Measurements from ENCODE around the gene KSR2.

Gene KSR2

DNA sequence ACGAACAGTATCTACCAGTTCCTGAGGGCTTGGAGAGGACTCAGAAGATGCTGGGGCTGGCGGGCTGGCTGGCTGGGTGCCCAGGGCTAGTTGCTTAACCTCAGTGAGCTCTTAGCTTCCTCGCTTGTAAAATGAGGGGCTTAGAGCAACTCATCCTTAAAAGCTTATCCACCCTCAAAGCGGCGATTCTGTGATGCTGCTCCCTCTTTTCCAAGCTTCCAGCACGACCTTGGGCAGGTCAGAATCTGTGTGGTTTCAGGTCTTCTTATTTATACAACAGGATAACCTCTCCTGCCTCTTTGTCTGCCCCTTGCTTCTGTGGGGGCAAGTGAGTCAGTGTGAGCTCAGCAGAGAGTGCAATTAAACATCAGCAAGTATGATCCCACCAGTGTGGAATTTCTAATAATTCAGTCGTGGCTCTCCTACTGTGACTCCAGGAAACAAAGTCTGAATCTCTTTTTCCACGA is 281.8 kb downstream of the KSR2 start:
- H3K27ac ChIP-seq (ENCODE audit: low read length, poor library complexity, severe bottlenecking): peak overlapping the region; percentile 95
- H2AK5ac ChIP-seq (ENCODE audit: low read length, severe bottlenecking): peak overlapping the region; percentile 10
- H3K79me1 ChIP-seq (replicated peaks; ENCODE audit: low read length, poor library complexity, severe bottlenecking): no peaks in the 10 kb centered on the region
- no peaks in the 10 kb centered on the region for H3K27me3 ChIP-seq (ENCODE audit: control insufficient read depth in 1 of 2, insufficient read depth in 1 of 2, low read length in 2 of 2)
- no peak overlapping the region for H3K23ac ChIP-seq (ENCODE audit: low read length in 2 of 2)
- no peak overlapping the region for H4K91ac ChIP-seq (ENCODE audit: low read length)
- H2BK12ac ChIP-seq (ENCODE audit: low read length in 2 of 2): peak overlapping the region in 1 of 2 experiments; percentile 15
- 12% methylated on average over 8 of the region's 8 CpGs for WGBS
- H2BK15ac ChIP-seq (ENCODE audit: low read depth, poor library complexity, severe bottlenecking): no peak overlapping the region
- H2BK5ac ChIP-seq (ENCODE audit: low read depth, low read length, poor library complexity, severe bottlenecking): peak overlapping the region; percentile 80
- H2AFZ ChIP-seq (ENCODE audit: low read depth, low read length): no peak overlapping the region
- no peaks in the 10 kb centered on the region for H3K9me3 ChIP-seq (ENCODE audit: control insufficient read depth, low read length)
- peak overlapping the region; percentile 37 for H2BK120ac ChIP-seq (ENCODE audit: low read depth, low read length)
- peak overlapping the region in 1 of 2 experiments; percentile 23 for H3K18ac ChIP-seq (ENCODE audit: low read depth in 1 of 2, low read length in 2 of 2)
- peaks cover 16% of the 10 kb centered on the region for H3K4me1 ChIP-seq (ENCODE audit: control insufficient read depth, insufficient read depth, low read depth, low read length)
- H3K9ac ChIP-seq (ENCODE audit: low read length): peak overlapping the region; percentile 65
- H3K4me3 ChIP-seq (ENCODE audit: insufficient read depth in 1 of 2, low read depth in 1 of 2, low read length in 2 of 2): peak overlapping the region in 1 of 2 experiments; percentile 59
- no peak overlapping the region for H3K4me2 ChIP-seq (ENCODE audit: low read length, poor library complexity, severe bottlenecking)
- DNase-seq: peak; percentile 93
- no peak overlapping the region for H3K4ac ChIP-seq (ENCODE audit: low read depth in 1 of 2, low read length in 2 of 2)
- H4K8ac ChIP-seq (ENCODE audit: low read length): no peak overlapping the region
- no peak overlapping the region for H3K14ac ChIP-seq (ENCODE audit: low read length in 2 of 2)
- H3K36me3 ChIP-seq (ENCODE audit: control insufficient read depth in 1 of 2, insufficient read depth in 2 of 2, low read depth in 1 of 2, low read length in 2 of 2): no peaks in the 10 kb centered on the region

DNA sequence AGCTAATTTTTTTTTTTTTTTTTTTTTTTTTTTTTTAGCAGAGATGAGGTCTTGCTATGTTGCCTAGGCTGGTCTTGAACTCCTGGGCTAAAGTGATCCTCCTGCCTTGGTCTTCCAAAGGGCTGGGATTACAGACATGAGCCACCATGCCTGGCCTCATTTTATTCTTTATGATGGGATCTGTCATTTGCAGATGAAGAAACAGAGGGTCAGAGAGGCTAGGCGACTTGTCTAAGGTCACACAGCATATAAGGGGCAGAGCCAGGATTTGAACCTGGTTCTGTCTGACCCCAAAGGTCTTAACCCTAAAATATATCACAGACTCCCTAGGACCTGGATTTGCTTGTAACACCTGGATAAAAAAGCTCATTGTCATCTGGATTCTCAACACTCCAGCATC is 282.6 kb downstream of the KSR2 start:
- Histone ChIP-seq H3K36me3 (ENCODE audit: control insufficient read depth in 1 of 2, insufficient read depth in 2 of 2, low read depth in 1 of 2, low read length in 2 of 2) (no peaks in the 10 kb centered on the region), H2BK120ac (ENCODE audit: low read depth, low read length) (peak overlapping the region; percentile 88), H3K9me3 (ENCODE audit: control insufficient read depth, low read length) (no peaks in the 10 kb centered on the region), H3K4me3 (ENCODE audit: insufficient read depth in 1 of 2, low read depth in 1 of 2, low read length in 2 of 2) (peak overlapping the region in 1 of 2 experiments; percentile 59), H2BK5ac (ENCODE audit: low read depth, low read length, poor library complexity, severe bottlenecking) (peak overlapping the region; percentile 80), H2AK5ac (ENCODE audit: low read length, severe bottlenecking) (peak overlapping the region; percentile 99), H3K27ac (ENCODE audit: low read length, poor library complexity, severe bottlenecking) (peak overlapping the region; percentile 95), H2AFZ (ENCODE audit: low read depth, low read length) (no peak overlapping the region), H4K8ac (ENCODE audit: low read length) (peak overlapping the region; percentile 66), H3K9ac (ENCODE audit: low read length) (peak overlapping the region; percentile 65), H3K18ac (ENCODE audit: low read depth in 1 of 2, low read length in 2 of 2) (peak overlapping the region; percentile 72 to 73), H4K91ac (ENCODE audit: low read length) (peak overlapping the region; percentile 73), H2BK15ac (ENCODE audit: low read depth, poor library complexity, severe bottlenecking) (no peak overlapping the region), H3K79me1 (replicated peaks; ENCODE audit: low read length, poor library complexity, severe bottlenecking) (no peaks in the 10 kb centered on the region), H3K4me1 (ENCODE audit: control insufficient read depth, insufficient read depth, low read depth, low read length) (peaks cover 16% of the 10 kb centered on the region), H3K23ac (ENCODE audit: low read length in 2 of 2) (no peak overlapping the region), H3K27me3 (ENCODE audit: control insufficient read depth in 1 of 2, insufficient read depth in 1 of 2, low read length in 2 of 2) (no peaks in the 10 kb centered on the region), H2BK12ac (ENCODE audit: low read length in 2 of 2) (peak overlapping the region in 1 of 2 experiments; percentile 49), H3K4ac (ENCODE audit: low read depth in 1 of 2, low read length in 2 of 2) (peak overlapping the region in 1 of 2 experiments; percentile 45), H3K4me2 (ENCODE audit: low read length, poor library complexity, severe bottlenecking) (no peak overlapping the region), H3K14ac (ENCODE audit: low read length in 2 of 2) (no peak overlapping the region)
- 87% methylated on average over 1 of the region's 1 CpG for WGBS
- peak; percentile 20 for DNase-seq

DNA sequence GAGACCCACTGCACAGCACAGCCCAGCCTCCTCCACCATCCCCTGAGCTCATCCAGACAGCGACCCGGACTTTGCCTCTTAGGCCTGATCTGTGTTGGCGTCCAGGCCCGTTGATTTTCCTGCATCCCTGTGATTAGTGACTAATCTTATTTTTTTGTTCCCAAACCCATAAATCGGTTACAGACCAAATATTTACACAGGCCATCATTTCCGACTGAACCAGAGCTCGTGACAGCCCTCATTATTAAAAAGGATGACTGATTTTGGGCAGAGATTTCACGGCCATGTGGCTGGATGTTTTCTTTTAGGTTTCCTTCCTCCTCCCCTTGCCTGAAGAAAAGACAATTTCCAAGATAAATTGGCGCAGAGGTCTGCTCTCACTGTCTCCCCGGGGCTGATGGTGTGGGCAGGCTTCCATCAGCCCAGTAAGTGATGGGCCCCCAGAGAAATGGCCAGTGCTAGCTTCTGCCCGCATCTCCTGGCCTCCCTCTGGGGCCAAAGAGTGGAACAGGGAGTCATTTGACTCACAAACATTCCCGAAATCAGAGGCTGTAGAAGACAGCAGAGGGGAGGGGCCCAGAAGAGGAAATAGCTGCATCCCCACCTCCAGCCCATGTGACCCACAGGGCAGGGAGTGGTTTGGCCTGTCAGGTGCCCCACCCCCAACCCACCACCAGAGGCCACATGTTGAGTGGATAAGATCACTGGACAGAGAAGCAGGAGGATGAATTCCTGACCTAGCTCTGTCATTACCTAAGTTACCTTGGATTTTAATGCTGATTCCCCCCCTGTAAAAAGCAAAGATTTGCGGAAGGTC is 283.5 kb downstream of the KSR2 start:
- H3K4me1 ChIP-seq (ENCODE audit: control insufficient read depth, insufficient read depth, low read depth, low read length): peaks cover 19% of the 10 kb centered on the region
- H2AK5ac ChIP-seq (ENCODE audit: low read length, severe bottlenecking): peak overlapping the region; percentile 100
- H3K4me3 ChIP-seq (ENCODE audit: insufficient read depth in 1 of 2, low read depth in 1 of 2, low read length in 2 of 2): no peak overlapping the region
- H2BK12ac ChIP-seq (ENCODE audit: low read length in 2 of 2): peak overlapping the region in 1 of 2 experiments; percentile 65
- no peak overlapping the region for H2BK15ac ChIP-seq (ENCODE audit: low read depth, poor library complexity, severe bottlenecking)
- DNase-seq: peak; percentile 92
- peak overlapping the region; percentile 87 for H4K8ac ChIP-seq (ENCODE audit: low read length)
- H3K23ac ChIP-seq (ENCODE audit: low read length in 2 of 2): no peak overlapping the region
- WGBS: 15% methylated on average over 11 of the region's 13 CpGs
- H3K18ac ChIP-seq (ENCODE audit: low read depth in 1 of 2, low read length in 2 of 2): peak overlapping the region; percentile 85 to 86
- H3K4ac ChIP-seq (ENCODE audit: low read depth in 1 of 2, low read length in 2 of 2): peak overlapping the region; percentile 81 to 96
- H3K4me2 ChIP-seq (ENCODE audit: low read length, poor library complexity, severe bottlenecking): no peak overlapping the region
- H3K79me1 ChIP-seq (replicated peaks; ENCODE audit: low read length, poor library complexity, severe bottlenecking): no peaks in the 10 kb centered on the region
- H4K91ac ChIP-seq (ENCODE audit: low read length): peak overlapping the region; percentile 82
- no peaks in the 10 kb centered on the region for H3K36me3 ChIP-seq (ENCODE audit: control insufficient read depth in 1 of 2, insufficient read depth in 2 of 2, low read depth in 1 of 2, low read length in 2 of 2)
- no peak overlapping the region for H2AFZ ChIP-seq (ENCODE audit: low read depth, low read length)
- H3K9me3 ChIP-seq (ENCODE audit: control insufficient read depth, low read length): no peaks in the 10 kb centered on the region
- H3K27me3 ChIP-seq (ENCODE audit: control insufficient read depth in 1 of 2, insufficient read depth in 1 of 2, low read length in 2 of 2): no peaks in the 10 kb centered on the region
- H3K9ac ChIP-seq (ENCODE audit: low read length): peak overlapping the region; percentile 62
- peak overlapping the region in 1 of 2 experiments; percentile 2 for H3K14ac ChIP-seq (ENCODE audit: low read length in 2 of 2)
- H3K27ac ChIP-seq (ENCODE audit: low read length, poor library complexity, severe bottlenecking): peak overlapping the region; percentile 95
- H2BK120ac ChIP-seq (ENCODE audit: low read depth, low read length): peak overlapping the region; percentile 88
- peak overlapping the region; percentile 99 for H2BK5ac ChIP-seq (ENCODE audit: low read depth, low read length, poor library complexity, severe bottlenecking)

DNA sequence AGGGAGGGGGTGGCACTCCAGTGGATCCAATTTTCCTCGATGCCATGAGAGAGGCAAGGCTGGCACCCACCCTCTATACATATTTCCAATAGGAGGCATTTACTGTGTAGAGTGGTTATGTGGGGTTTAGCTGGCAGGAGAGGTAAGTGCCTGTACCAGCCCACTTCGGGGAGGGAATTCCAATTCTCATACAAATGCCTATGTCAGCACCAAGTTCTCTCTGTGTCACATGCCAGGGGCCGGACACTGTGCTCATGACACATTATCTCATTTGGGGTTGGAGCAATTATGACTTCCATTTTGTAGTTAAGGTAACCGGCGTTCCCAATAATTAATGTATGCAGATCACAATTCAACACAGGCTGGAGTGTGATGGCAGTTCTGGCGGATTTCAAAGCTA is 284.3 kb downstream of the KSR2 start:
- WGBS: 90% methylated on average over 4 of the region's 6 CpGs
- H3K18ac ChIP-seq (ENCODE audit: low read depth in 1 of 2, low read length in 2 of 2): peak overlapping the region; percentile 85 to 86
- H3K4me3 ChIP-seq (ENCODE audit: insufficient read depth in 1 of 2, low read depth in 1 of 2, low read length in 2 of 2): no peak overlapping the region
- no peaks in the 10 kb centered on the region for H3K27me3 ChIP-seq (ENCODE audit: control insufficient read depth in 1 of 2, insufficient read depth in 1 of 2, low read length in 2 of 2)
- no peak overlapping the region for H3K23ac ChIP-seq (ENCODE audit: low read length in 2 of 2)
- H2BK12ac ChIP-seq (ENCODE audit: low read length in 2 of 2): peak overlapping the region; percentile 65 to 88
- H3K9me3 ChIP-seq (ENCODE audit: control insufficient read depth, low read length): no peaks in the 10 kb centered on the region
- H3K27ac ChIP-seq (ENCODE audit: low read length, poor library complexity, severe bottlenecking): peak overlapping the region; percentile 95
- H4K91ac ChIP-seq (ENCODE audit: low read length): peak overlapping the region; percentile 90
- H3K9ac ChIP-seq (ENCODE audit: low read length): peak overlapping the region; percentile 62
- peak overlapping the region; percentile 99 for H2BK5ac ChIP-seq (ENCODE audit: low read depth, low read length, poor library complexity, severe bottlenecking)
- H2AK5ac ChIP-seq (ENCODE audit: low read length, severe bottlenecking): peak overlapping the region; percentile 100
- H4K8ac ChIP-seq (ENCODE audit: low read length): peak overlapping the region; percentile 87
- H3K4me2 ChIP-seq (ENCODE audit: low read length, poor library complexity, severe bottlenecking): no peak overlapping the region
- peak overlapping the region; percentile 81 to 96 for H3K4ac ChIP-seq (ENCODE audit: low read depth in 1 of 2, low read length in 2 of 2)
- H2BK15ac ChIP-seq (ENCODE audit: low read depth, poor library complexity, severe bottlenecking): peak overlapping the region; percentile 99
- H3K14ac ChIP-seq (ENCODE audit: low read length in 2 of 2): no peak overlapping the region
- peak; percentile 25 for DNase-seq
- no peaks in the 10 kb centered on the region for H3K79me1 ChIP-seq (replicated peaks; ENCODE audit: low read length, poor library complexity, severe bottlenecking)
- H2AFZ ChIP-seq (ENCODE audit: low read depth, low read length): no peak overlapping the region
- no peak overlapping the region for H2BK120ac ChIP-seq (ENCODE audit: low read depth, low read length)
- peaks cover 19% of the 10 kb centered on the region for H3K4me1 ChIP-seq (ENCODE audit: control insufficient read depth, insufficient read depth, low read depth, low read length)
- H3K36me3 ChIP-seq (ENCODE audit: control insufficient read depth in 1 of 2, insufficient read depth in 2 of 2, low read depth in 1 of 2, low read length in 2 of 2): no peaks in the 10 kb centered on the region

Measured in mesenchymal stem cell (in vitro differentiated cells and primary cell).